Measurements from ENCODE around the gene LRFN4.
A peak's percentile ranks its signal among the peaks of the same experiment; 100 is the strongest.

LRFN4 gene

GRCh38 chr11:66845143-66845875, 11.6 kb upstream of the LRFN4 start:
- no peak for DNase-seq (ENCODE audit: low read depth in 4 of 4, low spot score in 1 of 4)

DNA sequence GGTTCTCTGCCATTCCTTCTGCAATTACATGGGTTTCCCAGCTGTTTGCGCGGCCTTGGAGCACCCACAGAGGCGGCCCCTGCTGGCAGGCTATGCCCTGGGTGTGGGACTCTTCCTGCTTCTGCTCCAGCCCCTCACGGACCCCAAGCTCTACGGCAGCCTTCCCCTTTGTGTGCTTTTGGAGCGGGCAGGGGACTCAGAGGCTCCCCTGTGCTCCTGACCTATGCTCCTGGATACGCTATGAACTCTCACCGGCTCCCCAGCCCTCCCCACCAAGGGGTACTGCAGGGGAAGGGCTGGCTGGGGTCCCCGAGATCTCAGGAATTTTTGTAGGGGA, 11.0 kb upstream of the LRFN4 start:
- DNase-seq (ENCODE audit: low read depth in 4 of 4, low spot score in 1 of 4): no peak

DNA sequence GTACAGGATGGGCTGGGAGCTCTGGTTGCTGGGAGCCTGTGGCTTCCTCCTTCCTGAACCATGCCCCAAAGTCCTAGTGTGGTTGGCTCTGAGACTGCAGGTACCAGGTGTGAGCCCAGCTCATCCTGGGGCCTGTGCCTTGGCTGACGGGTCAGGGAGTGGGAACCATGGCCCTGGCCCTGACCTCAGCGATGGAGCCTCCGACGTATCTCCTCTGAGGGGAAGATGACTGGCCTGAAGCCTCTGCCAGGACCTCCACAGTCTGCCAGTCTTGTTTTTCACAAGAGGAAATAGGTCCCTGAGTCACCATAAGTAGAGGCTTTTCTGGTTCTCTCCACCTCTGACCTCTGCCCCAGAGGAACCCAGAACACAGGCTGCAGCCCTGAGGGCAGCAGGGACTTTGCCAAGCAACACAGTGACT, 10.2 kb upstream of the LRFN4 start:
- DNase-seq (ENCODE audit: low read depth in 4 of 4, low spot score in 1 of 4): no peak

DNA sequence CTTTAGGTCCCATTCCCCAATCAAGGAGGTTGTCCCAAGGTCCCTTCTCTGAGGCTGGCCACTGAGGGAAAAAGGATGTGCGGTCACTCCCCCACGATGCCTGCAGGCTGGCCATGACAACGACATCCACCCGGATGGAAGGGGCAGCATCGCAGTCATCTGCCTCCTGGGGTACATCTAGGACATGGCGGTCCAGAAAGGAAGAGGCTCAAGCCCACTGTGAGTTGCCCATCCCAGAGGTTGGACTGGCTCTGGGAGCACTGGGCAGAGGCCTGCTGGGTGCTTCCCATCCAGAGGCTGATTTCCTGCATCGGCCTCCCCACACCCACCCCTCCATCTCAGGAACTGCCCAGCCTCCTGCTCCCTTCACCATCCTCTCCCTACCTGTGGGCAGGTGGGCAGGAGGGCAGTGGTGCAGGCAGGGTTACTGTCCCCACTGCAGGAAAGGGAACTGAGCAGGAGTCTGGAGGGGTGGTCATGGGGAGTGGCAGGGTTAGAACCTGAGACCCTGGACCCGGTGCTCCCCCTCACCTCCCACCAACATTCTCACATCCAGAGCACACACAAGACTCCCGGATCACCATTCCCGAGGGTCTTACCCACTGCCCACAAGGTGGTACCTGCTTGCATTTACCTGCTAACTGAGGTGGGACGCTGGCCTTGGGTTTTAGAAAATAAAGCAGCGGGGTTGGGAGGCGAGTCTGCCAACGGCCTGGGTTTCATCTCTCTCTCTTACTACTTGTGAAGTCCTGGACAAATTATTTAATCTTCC, 9.2 kb upstream of the LRFN4 start:
- DNase-seq (ENCODE audit: low read depth in 4 of 4, low spot score in 1 of 4): no peak

GRCh38 chr11:66848671-66849500, 8.0 kb upstream of the LRFN4 start:
- no peak for DNase-seq (ENCODE audit: low read depth in 4 of 4, low spot score in 1 of 4)

DNA sequence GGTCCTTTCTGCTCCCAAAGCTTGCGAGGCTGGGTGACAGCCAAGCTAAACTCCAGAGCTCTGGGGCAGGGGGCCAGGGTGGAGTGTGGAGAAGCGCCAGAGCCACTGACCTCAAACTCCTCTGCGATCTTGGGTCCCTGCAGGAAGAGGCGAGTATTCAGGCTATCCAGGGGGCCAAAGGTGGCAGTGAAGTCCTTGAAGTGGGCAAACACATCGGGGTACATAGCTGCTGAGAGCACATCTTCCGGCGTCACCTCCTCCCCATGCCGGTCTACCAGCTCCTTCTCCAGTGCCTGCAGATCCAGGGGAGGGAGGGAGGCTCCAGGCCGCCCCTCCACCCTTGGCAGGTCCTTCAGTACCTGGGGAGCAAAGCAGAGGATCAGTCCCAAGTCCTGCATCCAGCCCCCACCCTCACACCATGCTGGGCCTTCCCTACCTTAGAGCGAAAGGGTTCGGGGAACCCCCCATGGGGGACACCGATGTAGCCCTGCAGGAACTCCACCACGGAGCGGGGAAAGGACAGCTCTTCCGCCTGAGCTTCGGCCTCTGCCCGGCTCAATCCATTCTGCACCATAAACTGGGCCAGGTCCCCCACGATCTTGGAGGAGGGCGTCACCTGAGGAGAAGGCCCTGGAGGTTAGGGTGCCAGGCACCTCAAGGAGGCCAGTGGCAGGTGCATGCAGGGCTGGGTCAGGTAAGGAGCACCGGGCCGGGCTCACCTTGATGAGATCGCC, 7.2 kb upstream of the LRFN4 start:
- DNase-seq (ENCODE audit: low read depth in 4 of 4, low spot score in 1 of 4): no peak

DNA sequence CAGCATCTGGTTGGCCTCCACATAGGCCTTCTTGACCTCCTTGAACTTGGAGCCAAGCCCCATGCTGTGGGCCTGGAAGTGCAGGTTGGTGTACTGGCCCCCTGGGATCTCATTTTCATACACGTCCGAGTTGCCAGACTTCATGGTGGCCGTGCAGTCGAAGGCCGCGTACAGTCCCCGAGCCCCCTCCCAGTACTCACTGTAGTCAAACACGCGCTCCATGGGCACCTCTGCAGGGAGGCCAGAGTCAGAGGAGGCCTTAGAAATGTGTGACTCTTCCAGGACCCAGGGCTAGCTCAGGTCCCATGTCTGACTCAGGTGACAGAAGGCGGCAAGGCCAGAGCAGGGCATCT, 6.7 kb upstream of the LRFN4 start:
- no peak for DNase-seq (ENCODE audit: low read depth in 4 of 4, low spot score in 1 of 4)

DNA sequence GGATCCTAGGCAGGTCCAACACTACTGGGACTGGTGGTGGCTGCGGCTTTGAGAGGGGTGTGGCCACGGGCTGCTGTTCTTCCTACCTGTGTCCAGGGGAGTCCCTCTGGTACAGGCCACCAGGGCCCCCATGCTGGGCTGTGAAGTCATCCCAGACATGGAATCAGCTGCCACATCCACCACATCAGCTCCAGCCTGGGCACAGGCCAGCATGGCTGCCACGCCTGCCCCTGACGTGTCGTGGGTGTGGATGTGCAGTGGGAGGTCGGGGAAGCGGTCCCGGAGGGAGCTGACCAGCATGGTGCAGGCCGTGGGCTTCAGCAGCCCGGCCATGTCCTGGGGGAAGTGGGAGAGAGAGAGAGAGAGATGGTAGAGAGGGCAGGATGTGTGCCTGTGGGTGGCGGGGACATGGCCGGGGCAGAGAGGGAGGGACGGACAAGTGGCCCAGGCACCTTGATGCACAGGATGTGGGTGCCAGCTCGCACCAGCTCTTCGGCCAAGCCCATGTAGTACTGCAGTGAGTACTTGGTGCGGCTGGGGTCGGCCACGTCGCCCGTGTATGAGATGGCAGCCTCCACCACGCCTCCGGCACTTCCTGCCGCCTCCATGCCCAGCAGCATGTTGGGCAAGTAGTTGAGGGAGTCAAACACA, 6.2 kb upstream of the LRFN4 start:
- DNase-seq (ENCODE audit: low read depth in 4 of 4, low spot score in 1 of 4): no peak

DNA sequence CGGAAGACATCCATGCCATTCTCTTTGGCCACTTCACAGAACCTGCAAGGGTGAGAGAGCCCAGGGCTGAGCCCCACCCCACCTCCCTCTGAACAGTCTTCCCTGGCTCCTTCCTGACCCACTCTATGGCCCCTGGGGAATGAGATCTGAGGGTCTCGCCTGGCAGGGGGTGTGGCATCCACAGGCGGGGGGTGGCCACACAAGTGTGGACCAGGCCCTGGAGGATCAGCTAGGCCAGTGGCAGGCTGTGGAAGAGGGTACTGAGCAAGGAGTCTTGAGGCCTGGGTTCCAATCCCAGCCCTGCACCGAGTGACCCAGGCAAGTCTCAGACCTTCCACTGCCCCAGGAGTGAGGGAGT, 5.6 kb upstream of the LRFN4 start:
- DNase-seq (ENCODE audit: low read depth in 4 of 4, low spot score in 1 of 4): no peak

DNA sequence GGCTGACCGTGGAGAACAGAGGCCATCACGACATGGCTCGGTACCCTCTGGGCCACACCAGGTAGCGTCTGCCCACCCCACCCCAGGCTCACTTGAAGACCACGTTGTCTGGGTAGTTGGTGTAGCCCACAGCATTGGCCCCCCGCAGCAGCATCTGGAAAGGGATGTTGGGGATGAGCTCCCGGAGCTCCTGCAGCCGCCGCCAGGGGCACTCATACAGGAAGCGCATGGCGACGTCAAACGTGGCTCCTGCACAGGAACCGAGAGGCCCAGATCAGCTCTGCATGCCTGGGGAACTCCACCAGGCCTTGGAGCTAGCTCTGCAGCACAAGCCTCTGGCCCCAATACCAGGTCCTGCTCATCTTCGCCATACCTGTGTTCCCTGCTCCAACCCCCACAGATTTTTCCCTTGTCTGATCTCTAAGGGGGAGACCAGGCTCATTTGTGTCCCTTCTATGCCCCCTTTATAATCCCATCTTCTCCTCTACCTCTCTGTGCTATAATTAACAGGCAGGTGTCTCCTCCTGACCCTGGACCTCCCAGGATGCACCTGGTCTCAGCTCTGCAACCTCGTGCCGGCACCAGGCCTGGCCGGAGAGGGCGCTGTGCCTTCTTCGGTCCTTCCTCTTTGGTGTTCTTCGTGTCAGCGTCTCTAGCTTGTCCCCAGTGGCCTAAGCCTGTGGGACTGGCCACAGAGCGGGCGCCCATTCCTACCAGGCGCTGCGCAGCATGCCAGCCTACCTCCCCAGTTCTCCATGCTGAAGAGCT, 5.0 kb upstream of the LRFN4 start:
- no peak for DNase-seq (ENCODE audit: low read depth in 4 of 4, low spot score in 1 of 4)

GRCh38 chr11:66852466-66853241, 4.2 kb upstream of the LRFN4 start:
- no peak for DNase-seq (ENCODE audit: low read depth in 4 of 4, low spot score in 1 of 4)

GRCh38 chr11:66853242-66854229, 3.3 kb upstream of the LRFN4 start:
- no peak for DNase-seq (ENCODE audit: low read depth in 4 of 4, low spot score in 1 of 4)

- no peak for DNase-seq (ENCODE audit: low read depth in 4 of 4, low spot score in 1 of 4)
Measured at GRCh38 chr11:66854231-66854661, 2.6 kb upstream of the LRFN4 start.

DNA sequence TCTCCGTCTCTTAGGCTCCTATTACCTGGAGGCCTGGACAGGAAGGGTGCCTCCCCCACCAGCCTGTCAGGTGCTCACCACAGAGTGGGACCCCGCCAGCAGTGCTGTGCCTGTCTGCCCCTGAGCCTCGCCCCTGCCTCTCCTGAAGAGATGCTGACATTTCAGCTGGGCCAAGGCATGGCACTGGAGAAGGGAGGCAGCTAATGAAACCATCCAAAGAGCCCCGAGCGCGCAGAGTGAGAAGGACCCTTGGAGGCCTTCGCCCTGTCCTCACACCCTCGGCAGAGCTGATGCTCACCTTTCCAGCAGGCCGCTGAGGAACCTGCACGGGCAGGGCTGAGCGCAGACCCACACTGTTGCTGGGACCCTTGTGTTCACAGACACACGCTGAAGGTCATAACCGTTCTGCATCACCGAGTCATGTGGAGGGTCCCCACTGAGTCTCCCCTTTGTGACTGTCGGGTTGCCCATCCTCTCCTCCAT, 2.1 kb upstream of the LRFN4 start:
- DNase-seq (ENCODE audit: low read depth in 4 of 4, low spot score in 1 of 4): no peak

- peak; percentile 54 to 86 (median 67) for DNase-seq (ENCODE audit: low read depth in 4 of 4, low spot score in 1 of 4)
Measured at GRCh38 chr11:66855574-66856495, 1.0 kb upstream of the LRFN4 start.

DNA sequence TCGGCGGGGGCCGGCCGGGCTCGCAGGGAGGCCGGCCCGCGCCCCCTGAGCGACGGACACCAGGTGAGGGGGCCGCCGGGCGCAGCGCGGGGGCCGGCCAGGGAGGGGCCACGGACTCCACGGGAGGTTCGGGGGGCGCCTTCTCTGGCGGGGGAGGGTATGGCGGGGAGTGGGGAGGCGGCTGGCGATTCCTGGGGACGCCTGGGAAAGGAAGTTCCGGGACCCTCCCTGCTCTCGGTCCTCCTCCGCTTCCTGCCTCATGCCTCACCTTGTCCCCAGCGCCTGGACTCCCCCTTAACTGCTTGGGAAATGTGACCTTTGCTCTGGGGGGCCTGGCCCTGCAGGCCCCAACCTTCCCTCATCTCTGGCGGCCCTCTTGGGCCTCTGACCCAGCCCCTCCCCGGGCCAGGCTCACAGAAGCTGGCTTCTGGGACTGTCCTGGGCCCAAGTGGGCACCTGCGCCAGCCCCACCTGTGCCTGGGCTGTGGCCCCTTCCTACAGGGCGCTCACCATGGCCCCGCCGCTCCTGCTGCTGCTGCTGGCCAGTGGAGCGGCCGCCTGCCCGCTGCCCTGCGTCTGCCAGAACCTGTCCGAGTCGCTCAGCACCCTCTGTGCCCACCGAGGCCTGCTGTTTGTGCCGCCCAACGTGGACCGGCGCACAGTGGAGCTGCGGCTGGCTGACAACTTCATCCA, 516 bp downstream of the LRFN4 start:
- DNase-seq (ENCODE audit: low read depth in 4 of 4, low spot score in 1 of 4): no peak

- no peak for DNase-seq (ENCODE audit: low read depth in 4 of 4, low spot score in 1 of 4)
Measured at GRCh38 chr11:66857927-66858185, 992 bp downstream of the LRFN4 start.
